Vein endothelial cell (primary cell): ENCODE results near the gene ACMSD. TPM values are rescaled to one million over a fixed set of nuclear protein-coding genes. Genes with fewer than 3 reads are reported as not detected.

Experiments
- small RNA-seq: library from RNA; depleted of rRNA; stranded (forward); fragments of <200 nt; gene quantifications from one replicate; pipeline ENCODE3, GENCODE V24; 2012
- total RNA-seq: library from RNA; depleted of rRNA; stranded (reverse); fragments of >200 nt; gene quantifications from 2 replicates; pipeline ENCODE4 v1.2.3, GENCODE V29; 2012

ACMSD gene
- total RNA-seq, result not detected in 2 replicates

GRCh38 chr2:134838143-134838620, at the start of gene ACMSD:
Gene ACMSD (plus strand): TSS chr2:134838616. CDS start chr2:134838683, 67 bp downstream.

GRCh38 chr2:134918526-134919340, 80.3 kb downstream of the ACMSD start, which contains the start of gene CCNT2:
Gene CCNT2 (plus strand): TSS chr2:134918822. CDS start chr2:134918855, 33 bp downstream.

Small RNAs within 50 kb of the gene (small RNA-seq; reads per million reads assigned to genes)
- gene AC110620.1 (not detected), gene MIR5590 (not detected)

Other genes with a start within 250 kb of the ACMSD start
- gene TMEM163, start 119.6 kb upstream of the ACMSD start, total RNA-seq, result 0.33 and 0.67 TPM in 2 replicates
- gene CCNT2, start 80.2 kb downstream of the ACMSD start, total RNA-seq, result 33.0 and 41.4 TPM in 2 replicates
- not detected in 2 replicates for gene MAP3K19, start 208.8 kb downstream of the ACMSD start, total RNA-seq
- 55.5 and 65.5 TPM in 2 replicates for gene RAB3GAP1, start 213.7 kb downstream of the ACMSD start, total RNA-seq